Measurements from ENCODE around the gene DCAF16.

DNA sequence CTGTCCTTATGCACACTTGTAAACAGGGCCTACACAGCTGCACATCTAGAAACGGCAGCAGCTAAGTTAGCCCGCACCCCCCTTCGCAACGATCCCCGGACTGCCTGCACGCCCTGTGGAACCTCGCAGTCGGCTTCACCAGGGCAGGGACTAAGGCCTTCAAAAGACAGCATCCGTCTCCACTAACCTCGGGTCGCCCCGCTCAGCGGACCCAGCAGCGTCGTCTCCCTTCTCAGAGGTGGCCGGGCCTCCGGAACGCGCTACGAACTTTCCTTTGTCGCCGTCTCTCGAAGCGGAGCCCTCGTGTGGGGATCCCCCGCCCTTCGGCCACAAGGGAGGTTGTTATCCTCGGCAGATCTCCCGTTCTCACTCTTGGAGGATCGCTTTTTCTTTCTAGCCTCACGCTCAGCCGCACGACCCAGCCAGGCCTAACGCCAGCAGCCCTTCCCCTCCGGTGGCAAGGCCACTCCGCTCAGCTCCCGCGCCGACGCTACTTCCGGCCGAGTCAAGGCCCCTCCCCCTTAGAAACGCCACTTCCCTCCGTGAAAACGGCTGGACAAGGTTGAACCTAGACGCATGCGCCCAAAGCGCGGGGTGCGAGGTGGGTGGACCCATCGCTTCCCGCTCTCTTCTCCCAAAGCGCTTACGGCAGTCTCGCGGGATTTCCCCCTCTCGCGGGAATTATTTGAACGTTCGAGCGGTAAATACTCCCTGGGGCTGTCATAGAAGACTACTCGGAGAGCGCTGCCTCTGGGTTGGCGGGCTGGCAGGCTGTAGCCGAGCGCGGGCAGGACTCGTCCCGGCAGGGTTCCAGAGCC, at the start of gene DCAF16, which contains the start of gene NCAPG:
- no peak for TF ChIP-seq MYC (IDR thresholded peaks at IDR 0.05; ENCODE audit: low read depth, low read length)
- peak; percentile 94 for TF ChIP-seq POLR2A (IDR thresholded peaks at IDR 0.05; ENCODE audit: low read depth, low read length)
- TF ChIP-seq, protein P1, sequence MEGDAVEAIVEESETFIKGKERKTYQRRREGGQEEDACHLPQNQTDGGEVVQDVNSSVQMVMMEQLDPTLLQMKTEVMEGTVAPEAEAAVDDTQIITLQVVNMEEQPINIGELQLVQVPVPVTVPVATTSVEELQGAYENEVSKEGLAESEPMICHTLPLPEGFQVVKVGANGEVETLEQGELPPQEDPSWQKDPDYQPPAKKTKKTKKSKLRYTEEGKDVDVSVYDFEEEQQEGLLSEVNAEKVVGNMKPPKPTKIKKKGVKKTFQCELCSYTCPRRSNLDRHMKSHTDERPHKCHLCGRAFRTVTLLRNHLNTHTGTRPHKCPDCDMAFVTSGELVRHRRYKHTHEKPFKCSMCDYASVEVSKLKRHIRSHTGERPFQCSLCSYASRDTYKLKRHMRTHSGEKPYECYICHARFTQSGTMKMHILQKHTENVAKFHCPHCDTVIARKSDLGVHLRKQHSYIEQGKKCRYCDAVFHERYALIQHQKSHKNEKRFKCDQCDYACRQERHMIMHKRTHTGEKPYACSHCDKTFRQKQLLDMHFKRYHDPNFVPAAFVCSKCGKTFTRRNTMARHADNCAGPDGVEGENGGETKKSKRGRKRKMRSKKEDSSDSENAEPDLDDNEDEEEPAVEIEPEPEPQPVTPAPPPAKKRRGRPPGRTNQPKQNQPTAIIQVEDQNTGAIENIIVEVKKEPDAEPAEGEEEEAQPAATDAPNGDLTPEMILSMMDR (IDR thresholded peaks at IDR 0.05; ENCODE audit: extremely low read depth in 1 of 2, insufficient read depth in 1 of 2, low read depth in 1 of 2, low read length in 2 of 2), result no peak
- TF ChIP-seq POLR2AphosphoS5 (IDR thresholded peaks at IDR 0.05; ENCODE audit: insufficient read depth, low read depth, low read length), result peak; percentile 73
- TF ChIP-seq GATA2 (IDR thresholded peaks at IDR 0.05; ENCODE audit: insufficient read depth, insufficient read length, low read depth, low read length), result no peak
- no peak for TF ChIP-seq FOS (IDR thresholded peaks at IDR 0.05; ENCODE audit: borderline replicate concordance, insufficient read depth, low read length)
- TF ChIP-seq, protein P2, sequence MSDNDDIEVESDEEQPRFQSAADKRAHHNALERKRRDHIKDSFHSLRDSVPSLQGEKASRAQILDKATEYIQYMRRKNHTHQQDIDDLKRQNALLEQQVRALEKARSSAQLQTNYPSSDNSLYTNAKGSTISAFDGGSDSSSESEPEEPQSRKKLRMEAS (IDR thresholded peaks at IDR 0.05; ENCODE audit: insufficient read depth, insufficient read length), result peak; percentile 68
- no peak for TF ChIP-seq EZH2 (IDR thresholded peaks at IDR 0.05; ENCODE audit: borderline replicate concordance, low read depth, low read length, severe bottlenecking)
- TF ChIP-seq JUN (IDR thresholded peaks at IDR 0.05; ENCODE audit: borderline replicate concordance, insufficient read depth, insufficient read length, low read depth), result no peak

Data from endothelial cell of umbilical vein (primary cell).